SKM-1 treated with dmso at 0.1 percent for 144 hours (cell line): ENCODE data around the gene PRAMEF14.
"Not testable (repeated sequence)": the region's sequence is repeated elsewhere in the genome, so short reads cannot be mapped to it uniquely, and the experiment has no call there.

Experiments
- DNase-seq: peaks from one replicate; lab custom pipeline; 2025; ENCODE audit not compliant: unreplicated experiment; lab: John Stamatoyannopoulos, UW

PRAMEF14 gene, protein sequence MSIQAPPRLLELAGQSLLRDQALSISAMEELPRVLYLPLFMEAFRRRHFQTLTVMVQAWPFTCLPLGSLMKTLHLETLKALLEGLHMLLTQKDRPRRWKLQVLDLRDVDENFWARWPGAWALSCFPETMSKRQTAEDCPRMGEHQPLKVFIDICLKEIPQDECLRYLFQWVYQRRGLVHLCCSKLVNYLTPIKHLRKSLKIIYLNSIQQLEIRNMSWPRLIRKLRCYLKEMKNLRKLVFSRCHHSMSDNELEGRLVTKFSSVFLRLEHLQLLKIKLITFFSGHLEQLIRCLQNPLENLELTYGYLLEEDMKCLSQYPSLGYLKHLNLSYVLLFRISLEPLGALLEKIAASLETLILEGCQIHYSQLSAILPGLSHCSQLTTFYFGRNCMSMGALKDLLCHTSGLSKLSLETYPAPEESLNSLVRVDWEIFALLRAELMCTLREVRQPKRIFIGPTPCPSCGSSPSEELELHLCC

DNA sequence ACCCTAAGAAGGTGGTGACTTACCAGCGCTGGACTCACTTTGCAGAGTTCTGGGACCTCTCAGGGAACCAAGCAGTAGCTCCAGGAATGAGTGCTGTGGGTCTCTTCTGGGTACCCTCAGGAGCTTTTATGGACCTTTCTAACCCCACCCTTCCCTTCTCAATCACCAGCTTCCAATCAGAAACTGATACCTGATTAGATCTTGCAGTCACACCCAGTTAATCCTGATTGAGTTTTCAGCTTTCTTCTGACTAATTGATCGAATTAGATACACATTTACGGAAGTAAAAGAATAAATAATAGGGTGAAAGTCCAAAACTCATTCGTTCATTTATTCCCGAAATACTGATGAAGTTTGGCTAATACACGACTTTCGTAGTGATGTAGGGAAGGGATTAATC, at the start of gene PRAMEF14:
TSS of gene PRAMEF14 (minus strand) at position 101 of the 400 bp plus-strand sequence. CDS start 1,820 bp downstream, outside the sequence.
- DNase-seq = not testable (repeated sequence)

DNA sequence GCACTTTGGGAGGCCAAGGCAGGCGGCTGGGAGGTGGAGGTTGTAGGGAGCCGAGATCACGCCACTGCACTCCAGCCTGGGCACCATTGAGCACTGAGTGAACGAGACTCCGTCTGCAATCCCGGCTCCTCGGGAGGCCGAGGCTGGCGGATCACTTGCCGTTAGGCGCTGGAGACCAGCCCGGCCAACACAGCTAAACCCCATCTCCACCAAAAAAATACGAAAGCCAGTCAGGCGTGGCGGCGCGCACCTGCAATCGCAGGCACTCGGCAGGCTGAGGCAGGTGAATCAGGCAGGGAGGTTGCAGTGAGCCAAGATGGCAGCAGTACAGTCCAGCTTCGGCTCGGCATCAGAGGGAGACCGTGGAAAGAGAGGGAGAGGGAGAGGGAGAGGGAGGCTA, 48.4 kb upstream of the PRAMEF14 start:
- DNase-seq = not testable (repeated sequence)

DNA sequence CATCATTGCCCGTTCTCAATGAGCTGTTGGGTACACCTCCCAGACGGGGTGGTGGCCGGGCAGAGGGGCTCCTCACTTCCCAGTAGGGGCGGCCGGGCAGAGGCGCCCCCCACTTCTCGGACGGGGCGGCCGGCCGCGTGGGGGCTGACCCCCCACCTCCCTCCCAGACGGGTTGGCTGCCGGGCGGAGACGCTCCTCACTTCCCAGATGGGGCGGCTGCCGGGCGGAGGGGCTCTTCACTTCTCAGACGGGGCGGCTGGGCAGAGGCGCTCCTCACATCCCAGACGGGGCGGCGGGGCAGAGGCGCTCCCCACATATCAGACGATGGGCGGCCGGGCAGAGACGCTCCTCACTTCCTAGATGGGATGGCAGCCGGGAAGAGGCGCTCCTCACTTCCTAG, 47.8 kb upstream of the PRAMEF14 start:
- DNase-seq = not testable (repeated sequence)

DNA sequence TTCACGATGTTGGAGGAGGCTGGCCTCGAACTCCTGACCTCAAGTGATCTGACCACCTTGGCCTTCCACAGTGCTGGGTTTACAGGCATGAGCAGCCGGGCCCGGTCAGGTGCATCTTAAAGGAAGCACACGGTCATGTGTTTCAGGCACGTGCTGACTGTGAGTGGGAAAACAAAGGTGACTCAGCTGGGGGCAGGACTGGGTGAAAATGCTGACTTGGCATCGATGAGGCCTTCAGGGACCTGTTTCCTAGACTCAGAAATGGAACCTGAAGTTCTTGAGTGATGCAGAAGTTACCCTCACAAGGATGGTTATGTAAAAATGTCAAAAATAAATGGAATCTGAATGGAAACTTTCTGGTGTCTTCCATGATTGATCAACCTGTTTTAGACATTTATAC, 46.1 kb upstream of the PRAMEF14 start:
- DNase-seq = not testable (repeated sequence)

DNA sequence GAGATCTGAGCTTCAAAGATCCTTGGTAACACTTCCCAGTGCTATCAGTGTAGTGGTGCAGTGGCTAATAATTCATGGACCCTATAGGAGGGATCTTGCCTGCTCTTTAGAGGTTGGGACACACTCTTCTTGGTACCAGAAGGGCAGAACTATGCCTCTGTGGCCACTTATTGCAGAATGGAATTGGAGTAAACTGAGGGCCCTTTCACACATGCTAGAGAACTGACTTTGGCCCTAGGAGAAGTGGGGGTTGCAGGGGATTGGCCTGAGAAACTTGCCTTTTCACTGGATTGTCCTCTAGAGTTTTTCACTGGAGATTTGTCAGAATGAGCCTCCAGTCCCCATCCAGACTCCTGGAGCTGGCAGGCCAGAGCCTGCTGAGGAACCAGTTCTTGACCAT, 42.4 kb upstream of the PRAMEF14 start, which contains the start of gene PRAMEF17:
TSS of gene PRAMEF17 (plus strand) at position 301 of the 400 bp plus-strand sequence. CDS start at position 327, 26 bp downstream.
- not testable (repeated sequence) for DNase-seq

DNA sequence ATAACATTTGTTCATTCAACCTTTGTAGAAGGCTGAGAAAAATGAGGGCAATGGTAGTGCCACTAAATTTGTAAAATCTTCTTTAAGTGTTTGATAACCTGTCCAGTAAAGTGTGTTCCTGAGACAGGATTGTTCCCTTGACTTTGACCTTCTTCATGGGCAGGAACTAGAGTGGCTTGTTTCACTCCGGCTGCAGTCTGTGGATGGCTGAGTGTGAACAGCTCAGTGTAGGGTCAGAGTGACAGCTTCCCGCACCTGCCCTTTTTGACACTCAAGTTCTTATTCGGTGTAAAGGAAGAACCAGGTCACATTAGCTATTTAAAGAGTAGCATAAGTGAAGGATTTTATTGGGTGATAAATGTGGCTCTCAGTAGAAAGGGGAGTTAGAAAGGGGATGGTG, 33.4 kb upstream of the PRAMEF14 start:
- not testable (repeated sequence) for DNase-seq

DNA sequence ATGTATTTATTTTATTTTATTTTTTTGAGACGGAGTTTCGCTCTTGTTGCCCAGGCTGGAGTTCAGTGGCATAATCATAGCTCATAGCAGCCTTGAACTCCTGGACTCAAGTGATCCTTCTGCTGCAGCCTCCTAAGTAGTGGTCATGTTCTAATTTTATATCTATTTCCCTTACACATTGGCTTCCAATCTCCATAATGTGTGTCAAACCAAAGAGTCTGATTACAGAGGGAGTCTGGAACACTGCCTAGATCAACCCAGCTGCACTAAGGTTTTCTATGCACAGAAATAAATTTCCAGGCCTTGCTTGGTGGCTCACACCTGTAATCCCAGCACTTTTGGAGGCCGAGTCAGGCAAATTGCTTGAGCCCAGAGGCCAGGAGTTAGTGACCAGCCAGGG, 32.0 kb upstream of the PRAMEF14 start:
- not testable (repeated sequence) for DNase-seq

DNA sequence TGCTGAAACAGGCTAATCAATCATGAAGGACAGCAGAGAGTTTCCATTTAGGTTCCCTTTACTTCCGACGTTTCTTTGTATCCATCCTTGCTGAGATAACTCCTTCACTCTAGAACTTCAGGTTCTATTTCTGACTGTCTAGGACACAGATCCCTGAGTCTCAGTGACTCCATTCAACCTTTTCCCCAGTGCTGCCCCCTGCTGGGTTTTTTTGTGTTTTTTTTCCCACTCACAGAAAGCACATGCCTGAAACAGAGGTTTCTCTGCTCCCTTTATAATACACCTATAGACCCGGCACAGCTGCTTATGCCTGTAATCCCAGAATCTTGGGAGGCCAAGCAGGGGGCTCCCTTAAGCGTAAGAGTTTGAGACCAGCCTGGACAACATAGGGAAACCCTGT, 21.6 kb upstream of the PRAMEF14 start:
- not testable (repeated sequence) for DNase-seq

DNA sequence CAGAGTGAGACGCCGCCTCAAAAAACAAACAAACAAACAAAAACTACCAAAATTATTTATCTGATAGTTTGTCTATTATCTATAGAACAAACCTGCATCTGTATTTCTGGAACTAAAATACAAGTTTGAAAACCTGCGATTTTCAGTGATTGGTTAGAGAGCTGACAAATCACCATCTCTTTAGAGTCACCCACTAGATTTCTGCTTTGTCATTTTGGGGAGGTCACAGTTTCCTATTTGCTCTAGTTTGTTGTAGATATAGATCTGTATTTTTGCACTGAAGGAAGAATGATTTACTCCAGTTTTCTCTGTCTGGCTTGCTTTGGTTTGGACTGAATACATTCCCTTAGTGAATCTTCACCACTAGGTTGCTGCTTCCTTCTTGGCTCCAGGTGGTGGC, 19.6 kb upstream of the PRAMEF14 start:
- not testable (repeated sequence) for DNase-seq

DNA sequence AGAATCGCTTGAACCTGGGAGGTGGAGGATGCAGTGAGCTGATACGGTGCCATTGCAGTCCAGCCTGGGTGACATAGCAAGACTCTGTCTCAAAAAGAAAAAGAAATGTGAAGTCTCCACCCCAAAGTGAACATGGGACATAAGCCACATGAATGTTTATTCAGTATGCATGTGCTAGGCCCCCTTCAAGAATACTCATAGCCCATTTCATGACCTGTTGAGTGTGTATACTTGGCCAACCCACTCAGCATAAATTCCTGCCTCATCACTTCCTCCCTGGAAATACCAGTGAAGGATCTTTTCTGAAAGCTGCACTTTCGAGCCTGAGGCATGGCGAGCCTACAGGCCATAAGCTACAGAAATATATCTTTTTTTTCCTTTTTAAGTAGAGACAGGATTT, 18.0 kb upstream of the PRAMEF14 start:
- not testable (repeated sequence) for DNase-seq

DNA sequence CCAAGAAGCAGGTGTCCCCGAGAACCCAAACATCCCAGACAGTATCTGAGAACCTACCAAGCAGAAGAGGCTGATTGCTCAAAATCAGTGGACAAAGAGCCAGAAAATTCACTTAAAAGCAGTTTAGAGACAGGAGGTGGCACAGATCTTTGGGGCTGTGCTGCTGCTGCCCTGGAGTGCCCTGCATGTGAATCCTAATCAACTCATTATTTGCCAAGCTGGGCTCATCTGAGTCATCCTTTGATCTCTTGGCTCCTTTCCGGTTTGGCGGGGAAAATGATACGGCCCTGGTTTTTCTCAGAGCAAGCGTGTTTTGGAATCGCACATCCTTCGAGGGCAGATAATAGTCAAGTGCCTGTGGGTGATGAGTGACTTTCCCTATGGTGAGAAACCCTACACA, 15.4 kb upstream of the PRAMEF14 start:
- not testable (repeated sequence) for DNase-seq

DNA sequence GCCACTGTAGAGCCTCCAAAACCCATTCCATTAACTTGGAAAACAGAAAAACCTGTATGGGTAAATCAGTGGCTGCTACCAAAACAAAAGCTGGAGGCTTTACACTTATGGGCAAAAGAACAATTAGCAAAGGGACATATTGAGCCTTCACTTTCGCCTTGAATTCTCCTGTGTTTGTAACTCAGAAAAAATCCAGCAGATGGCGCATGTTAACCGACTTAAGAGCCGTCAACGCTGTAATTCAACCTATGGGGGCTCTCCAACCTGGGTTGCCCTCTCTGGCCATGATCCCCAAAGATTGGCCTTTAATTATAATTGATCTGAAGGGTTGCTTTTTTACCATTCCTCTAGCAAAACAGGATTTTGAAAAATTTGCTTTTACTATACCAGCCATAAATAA, 9.8 kb upstream of the PRAMEF14 start:
- DNase-seq = not testable (repeated sequence)

DNA sequence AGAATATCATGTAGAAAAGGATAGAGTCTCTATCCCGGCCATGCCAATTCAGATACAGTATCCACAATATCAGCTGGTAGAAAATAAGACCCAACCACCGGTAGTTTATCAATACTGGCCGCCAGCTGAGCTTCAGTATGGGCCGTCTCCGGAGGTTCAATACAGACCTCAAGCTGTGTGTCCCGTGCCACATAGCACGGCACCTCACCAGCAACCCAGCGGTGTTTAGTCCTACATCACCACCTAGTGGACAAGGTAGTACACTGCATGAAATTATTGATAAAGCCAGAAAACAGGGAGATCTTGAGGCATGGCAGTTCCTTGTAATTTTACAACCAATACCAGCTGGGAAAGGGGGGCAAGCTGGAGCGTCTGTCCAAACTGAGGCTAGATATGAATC, 7.5 kb upstream of the PRAMEF14 start:
- not testable (repeated sequence) for DNase-seq

DNA sequence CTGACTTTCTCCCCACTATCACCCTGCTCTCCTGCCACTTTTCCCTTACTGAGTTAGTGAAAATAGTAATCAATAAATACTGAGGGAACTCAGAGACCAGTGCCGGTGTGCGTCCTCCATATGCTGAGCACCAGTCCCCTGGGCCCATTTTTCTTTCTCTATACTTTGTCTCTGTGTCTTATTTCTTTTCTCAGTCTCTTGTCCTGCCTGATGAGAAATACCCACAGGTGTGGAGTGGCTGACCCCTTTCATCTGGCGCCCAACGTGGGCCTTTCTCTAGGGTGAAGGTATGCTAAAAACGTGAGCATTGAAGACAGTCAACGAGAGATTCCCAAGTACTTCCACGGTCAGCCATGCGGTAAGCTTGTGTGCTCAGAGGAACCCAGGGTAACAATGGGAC, 6.5 kb upstream of the PRAMEF14 start:
- DNase-seq = not testable (repeated sequence)

DNA sequence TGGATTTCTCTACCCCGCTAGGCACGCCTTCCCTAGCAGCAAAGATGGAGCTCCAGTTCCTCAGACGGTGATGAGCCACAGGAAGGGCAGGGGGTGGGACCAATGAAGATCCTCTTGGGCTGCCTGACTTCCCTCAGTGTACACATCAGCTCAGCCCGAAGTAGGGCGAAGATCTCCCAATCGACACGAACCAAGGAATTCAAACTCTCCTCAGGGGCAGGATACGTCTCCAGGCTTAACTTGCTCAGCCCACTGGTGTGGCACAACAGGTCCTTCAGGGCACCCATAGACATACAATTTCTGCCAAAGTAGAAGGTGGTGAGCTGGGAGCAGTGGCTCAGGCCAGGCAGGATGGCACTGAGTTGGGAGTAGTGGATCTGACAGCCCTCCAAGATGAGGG, 4.4 kb downstream of the PRAMEF14 start:
- not testable (repeated sequence) for DNase-seq

DNA sequence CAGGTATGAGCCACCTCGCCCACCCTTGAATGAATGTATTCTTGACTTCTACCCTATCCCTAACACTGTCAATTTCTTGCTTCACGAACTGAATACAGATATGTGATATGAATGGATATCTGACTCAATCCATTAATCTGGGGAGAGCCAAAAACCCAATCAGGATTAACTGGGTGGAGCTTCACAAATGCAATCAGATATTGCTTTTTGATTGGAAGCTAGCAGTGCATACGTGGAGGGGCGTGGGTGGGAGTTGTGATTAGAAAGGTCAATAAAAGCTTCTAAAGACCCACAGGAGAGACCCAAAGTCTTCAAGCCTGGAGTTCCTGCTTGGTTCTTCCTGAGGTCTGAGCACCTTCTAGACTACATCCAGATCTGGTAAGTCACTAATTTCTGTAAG, 31.7 kb downstream of the PRAMEF14 start, which contains the start of gene PRAMEF15:
TSS of gene PRAMEF15 (plus strand) at position 301 of the 400 bp plus-strand sequence. CDS start 2,827 bp downstream, outside the sequence.
- DNase-seq = not testable (repeated sequence)

DNA sequence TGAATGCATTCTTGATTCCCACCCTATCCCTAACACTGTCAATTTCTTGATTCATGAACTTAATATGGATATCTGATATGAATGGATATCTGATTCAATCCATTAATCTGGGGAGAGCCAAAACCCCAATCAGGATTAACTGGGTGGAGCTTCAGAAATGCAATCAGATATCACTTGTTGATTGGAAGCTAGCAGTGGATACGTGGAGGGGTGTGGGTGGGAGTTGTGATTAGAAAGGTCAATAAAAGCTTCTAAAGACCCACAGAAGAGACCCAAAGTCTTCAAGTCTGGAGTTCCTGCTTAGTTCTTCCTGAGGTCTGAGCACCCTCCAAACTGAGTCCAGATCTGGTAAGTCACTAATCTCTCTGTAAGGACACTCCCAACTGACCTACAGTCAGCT, 43.7 kb downstream of the PRAMEF14 start, which contains the start of gene PRAMEF33:
TSS of gene PRAMEF33 (plus strand) at position 301 of the 400 bp plus-strand sequence. CDS start 2,416 bp downstream, outside the sequence.
- not testable (repeated sequence) for DNase-seq

DNA sequence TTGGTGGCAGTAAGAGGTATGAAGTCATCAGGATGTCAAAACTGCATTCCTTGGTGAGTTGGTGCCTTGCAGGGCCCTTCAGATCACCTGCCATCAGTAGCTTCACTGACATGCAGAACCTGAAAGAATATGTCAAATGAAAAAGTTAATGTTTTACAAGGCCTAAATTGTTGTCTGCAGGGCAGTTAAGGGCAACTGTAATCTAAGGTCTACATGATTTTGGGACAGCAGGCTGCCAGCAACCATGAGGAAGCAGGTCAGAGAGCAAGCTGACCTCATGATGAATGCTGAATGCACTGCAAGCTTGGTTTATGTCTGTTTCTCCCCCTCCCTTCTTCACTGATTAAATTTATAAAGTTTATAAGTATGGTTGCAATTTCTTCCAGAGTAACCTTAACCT, 44.7 kb downstream of the PRAMEF14 start:
- not testable (repeated sequence) for DNase-seq

DNA sequence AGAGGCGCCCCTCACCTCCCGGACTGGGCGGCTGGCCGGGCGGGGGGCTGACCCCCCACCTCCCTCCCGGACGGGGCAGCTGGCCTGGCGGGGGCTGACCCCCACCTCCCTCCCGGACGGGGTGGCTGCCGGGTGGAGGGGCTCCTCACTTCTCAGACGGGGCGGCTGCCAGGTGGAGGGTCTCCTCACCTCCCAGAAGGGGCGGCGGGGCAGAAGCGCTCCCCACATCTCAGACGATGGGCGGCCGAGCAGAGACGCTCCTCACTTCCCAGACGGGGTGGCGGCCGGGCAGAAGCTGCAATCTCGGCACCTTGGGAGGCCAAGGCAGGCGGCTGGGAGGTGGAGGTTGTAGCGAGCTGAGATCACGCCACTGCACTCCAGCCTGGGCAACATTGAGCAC, 48.2 kb downstream of the PRAMEF14 start:
- DNase-seq = not testable (repeated sequence)

DNA sequence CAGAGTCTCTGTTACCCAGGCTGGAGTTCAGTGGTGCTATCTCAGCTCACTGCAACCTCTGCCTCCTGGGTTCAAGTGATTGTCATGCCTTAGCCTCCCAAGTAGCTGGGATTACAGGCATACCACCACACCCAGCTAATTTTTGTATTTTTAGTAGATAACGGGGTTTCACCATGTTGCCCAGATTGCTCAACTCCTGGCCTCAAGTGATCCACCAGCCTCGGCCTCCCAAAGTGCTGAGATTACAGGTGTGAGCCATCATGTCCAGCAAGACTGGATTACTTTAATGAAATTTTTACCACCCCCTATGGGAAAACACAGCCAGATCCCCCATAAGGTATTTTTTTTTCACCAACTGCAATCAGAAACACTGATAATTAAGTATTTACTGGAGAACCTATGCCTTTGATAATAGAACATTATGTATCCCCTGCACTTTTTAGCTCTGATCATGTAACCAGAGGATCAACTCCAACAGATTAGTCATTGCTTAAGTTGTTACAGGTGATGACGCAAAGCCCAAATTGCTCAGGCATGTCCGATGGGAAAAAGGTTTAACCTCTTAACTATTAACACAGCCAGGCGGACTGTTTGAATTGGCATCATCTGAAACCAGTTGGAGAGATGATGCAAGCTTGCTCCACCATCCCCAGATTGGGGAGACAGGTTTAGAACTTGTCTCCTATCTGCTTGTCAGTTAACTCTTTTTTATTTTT, 49.6 kb downstream of the PRAMEF14 start:
- DNase-seq = not testable (repeated sequence)
